ENCODE data around the gene RNF141. TPM values are rescaled to one million over a fixed set of nuclear protein-coding genes. Genes with fewer than 3 reads are reported as not detected.

The RNF141 gene
- total RNA-seq, 1 donor from 2014 or later, result 21.7 TPM

GRCh38 chr11:10506008-10506370, 35.0 kb downstream of the RNF141 start:
- no peak overlapping the region for H3K4me3 ChIP-seq (ENCODE audit: low read depth, low read length)
- DNase-seq (ENCODE audit: low read depth), result no peak
- TF ChIP-seq CTCF (conservative IDR thresholded peaks at IDR 0.05; ENCODE audit: low read depth, low read length), result no peak

- no peak overlapping the region for H3K4me3 ChIP-seq (ENCODE audit: low read depth, low read length)
- no peak for TF ChIP-seq CTCF (conservative IDR thresholded peaks at IDR 0.05; ENCODE audit: low read depth, low read length)
- DNase-seq (ENCODE audit: low read depth), result no peak
Observed at GRCh38 chr11:10505278-10506007, 35.5 kb downstream of the RNF141 start.

- DNase-seq (ENCODE audit: low read depth), result no peak
- H3K4me3 ChIP-seq (ENCODE audit: low read depth, low read length), result no peak overlapping the region
- TF ChIP-seq CTCF (conservative IDR thresholded peaks at IDR 0.05; ENCODE audit: low read depth, low read length), result no peak
Observed at GRCh38 chr11:10504490-10504889, 36.5 kb downstream of the RNF141 start.

GRCh38 chr11:10503777-10504480, 37.1 kb downstream of the RNF141 start:
- TF ChIP-seq CTCF (conservative IDR thresholded peaks at IDR 0.05; ENCODE audit: low read depth, low read length), result no peak
- no peak overlapping the region for H3K4me3 ChIP-seq (ENCODE audit: low read depth, low read length)
- DNase-seq (ENCODE audit: low read depth), result no peak

- no peak overlapping the region for H3K4me3 ChIP-seq (ENCODE audit: low read depth, low read length)
- no peak for TF ChIP-seq CTCF (conservative IDR thresholded peaks at IDR 0.05; ENCODE audit: low read depth, low read length)
- DNase-seq (ENCODE audit: low read depth), result no peak
Observed at GRCh38 chr11:10503221-10503620, 37.8 kb downstream of the RNF141 start.

- DNase-seq (ENCODE audit: low read depth), result no peak
- TF ChIP-seq CTCF (conservative IDR thresholded peaks at IDR 0.05; ENCODE audit: low read depth, low read length), result no peak
- H3K4me3 ChIP-seq (ENCODE audit: low read depth, low read length), result no peak overlapping the region
Observed at GRCh38 chr11:10502770-10503169, 38.2 kb downstream of the RNF141 start.

Data from epithelial cell of proximal tubule (primary cell).